Measurements from ENCODE around the gene ZNF81.
"Not testable (repeated sequence)": the region's sequence is repeated elsewhere in the genome, so short reads cannot be mapped to it uniquely, and the experiment has no call there.

ZNF81 gene

DNA sequence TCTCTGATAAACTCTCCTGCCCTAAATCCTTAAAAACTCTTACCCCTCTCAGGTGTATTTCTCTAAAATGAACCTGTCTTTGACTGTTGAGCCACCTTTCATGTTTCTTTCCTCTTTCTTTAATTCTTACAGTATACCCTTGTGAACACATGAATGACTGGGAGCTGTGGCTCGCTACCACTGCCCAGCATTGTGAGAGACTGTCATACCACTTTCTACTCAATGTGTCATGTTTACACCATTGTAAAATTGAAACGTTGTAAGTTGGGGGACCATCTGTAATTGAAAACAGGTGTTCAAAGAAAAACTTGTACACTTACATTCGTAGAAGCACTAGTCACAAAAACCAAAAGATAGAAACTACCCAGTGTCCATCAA, 100.2 kb downstream of the ZNF81 start:
- no peak for DNase-seq

DNA sequence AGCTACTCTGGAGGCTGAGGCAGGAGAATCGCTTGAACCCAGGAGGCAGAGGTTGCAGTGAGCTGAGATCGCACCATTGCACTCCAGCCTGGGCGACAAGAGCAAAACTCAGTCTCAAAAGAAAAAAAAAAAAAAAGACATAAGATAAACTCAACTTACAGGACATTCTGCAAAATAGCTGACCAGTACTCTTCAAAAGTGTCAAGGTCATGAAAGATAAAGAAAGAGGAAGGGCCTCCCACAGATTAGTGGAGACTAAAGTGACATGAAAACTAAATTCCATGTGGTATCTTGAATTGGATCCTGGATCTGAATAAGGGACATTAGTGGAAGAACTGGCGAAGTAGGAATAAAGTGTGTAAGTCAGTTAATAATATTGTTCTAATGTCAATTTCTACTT, 103.7 kb downstream of the ZNF81 start:
- DNase-seq, result no peak

DNA sequence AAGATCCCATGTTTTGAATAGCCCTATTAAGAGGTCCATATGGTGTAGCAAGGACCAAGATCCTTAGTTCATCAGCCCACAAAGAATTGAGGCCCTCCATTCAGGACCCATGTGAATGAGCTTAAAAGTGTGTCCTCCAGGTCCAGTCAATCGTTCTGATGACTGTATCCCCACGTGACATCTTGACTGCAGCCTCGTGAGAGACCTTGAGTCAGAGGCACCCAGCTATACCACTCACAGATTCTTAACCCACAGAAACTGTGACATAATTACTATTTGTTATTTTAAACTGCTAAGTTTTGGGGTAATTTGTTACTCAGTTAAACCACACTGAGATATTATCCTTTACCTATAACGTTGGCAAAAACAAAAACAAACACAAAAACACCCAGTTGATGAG, 104.7 kb downstream of the ZNF81 start:
- DNase-seq, result no peak

DNA sequence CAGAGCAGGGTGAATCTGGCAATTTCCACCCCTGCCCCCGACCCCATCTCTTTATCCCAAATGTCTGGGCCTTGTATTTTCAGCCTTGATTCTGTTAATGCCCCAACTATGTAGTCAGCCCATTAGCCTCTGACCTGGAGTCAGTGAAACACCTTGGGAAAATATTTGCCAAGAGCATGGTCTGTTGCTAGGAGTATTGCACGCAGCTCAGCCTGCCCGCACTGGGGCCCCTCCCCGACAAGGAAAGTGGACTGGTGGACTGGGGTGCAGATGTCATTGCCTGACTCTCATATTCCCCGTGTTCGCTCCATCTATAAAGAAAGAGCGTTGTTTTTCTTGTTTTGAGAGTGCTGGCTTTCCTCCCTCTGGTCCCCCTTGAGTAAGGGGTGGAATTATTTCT, 118.6 kb downstream of the ZNF81 start:
- DNase-seq, result not testable (repeated sequence)

DNA sequence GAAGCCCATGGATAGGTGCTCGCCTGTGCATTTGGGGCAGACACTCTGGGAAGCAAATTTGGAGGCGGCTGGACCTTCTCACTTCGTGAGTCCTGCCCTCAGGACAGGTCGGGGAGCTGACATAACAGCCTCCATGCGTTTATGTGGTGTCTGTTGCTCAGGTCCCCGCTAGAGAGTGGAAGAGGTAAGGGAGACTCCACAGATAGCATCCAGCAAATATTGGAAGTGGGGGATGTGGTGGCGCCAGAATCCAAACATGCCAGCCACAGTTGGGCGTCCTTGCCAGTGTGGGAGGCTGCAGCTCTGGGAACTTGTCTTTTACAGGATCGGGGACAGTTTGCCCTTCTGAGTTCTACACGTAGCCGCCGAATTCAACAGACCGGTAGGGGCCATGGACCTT, 119.3 kb downstream of the ZNF81 start:
- DNase-seq, result no peak

DNA sequence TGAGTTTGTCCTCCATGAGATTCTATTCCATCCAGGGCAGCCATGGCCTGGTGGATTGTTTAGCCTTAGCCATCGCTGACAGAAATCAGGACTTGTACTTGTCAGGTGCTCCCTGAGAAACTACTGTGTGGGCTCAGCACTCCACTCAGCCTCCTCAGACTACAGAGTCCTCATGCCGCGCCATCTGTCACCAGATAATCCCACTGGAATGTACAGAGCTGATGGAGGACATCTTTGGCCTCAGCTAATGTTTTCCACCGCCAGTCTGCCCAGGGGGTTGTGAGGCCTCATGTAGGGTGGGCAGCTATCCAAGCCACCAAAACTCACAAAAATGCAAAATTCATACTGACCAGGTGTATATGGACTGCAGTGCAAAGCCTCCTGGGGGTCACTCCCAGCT, 121.5 kb downstream of the ZNF81 start:
- DNase-seq, result not testable (repeated sequence)

DNA sequence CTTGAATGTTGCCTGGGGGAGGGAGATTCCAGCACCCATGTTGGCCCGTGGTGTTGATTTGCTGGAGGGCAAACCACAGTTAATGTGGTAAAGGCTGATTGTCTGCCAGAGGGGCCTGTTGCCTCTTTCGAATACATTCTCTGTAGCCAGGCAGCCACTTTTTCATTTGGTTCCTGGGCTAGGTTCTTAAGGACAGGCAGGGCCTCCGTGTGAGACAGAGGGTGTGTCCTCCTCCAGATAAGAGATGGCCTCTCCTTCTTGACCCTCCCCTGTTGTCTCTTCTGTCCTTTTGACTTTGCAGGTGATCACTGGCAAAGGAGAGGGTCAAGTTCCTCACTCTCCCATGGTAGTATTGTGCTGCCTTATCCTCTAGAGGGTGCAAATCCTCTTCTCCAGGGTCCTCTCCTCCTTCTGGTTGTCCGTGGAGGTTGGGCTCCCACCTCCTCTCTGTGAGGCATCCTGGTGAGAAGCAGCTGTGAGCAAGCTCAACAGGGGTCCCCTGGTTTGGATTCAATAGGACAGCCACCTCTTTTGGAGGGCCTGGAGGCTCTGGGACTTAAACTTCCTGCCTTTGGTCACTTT, 122.2 kb downstream of the ZNF81 start:
- peak; percentile 7 for DNase-seq

DNA sequence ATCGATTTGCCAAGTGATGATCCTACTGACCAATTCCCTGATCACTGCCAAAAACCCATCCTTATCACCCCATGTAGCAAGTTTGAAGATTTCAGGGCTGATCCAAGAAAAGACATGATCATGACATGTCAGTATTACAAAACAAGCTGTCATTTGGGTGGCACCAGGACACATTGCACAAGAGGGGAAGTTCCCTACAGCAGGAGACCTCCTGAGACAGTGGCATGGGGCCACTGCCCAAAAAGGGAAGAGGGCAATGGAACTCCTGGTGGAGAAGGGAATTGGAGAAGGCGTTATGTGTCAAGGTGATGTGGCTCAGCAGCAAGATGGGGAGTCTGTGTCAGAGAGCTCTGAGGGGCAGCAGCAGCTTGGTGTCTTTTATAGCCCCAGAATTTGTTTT, 123.7 kb downstream of the ZNF81 start:
- DNase-seq, result no peak

DNA sequence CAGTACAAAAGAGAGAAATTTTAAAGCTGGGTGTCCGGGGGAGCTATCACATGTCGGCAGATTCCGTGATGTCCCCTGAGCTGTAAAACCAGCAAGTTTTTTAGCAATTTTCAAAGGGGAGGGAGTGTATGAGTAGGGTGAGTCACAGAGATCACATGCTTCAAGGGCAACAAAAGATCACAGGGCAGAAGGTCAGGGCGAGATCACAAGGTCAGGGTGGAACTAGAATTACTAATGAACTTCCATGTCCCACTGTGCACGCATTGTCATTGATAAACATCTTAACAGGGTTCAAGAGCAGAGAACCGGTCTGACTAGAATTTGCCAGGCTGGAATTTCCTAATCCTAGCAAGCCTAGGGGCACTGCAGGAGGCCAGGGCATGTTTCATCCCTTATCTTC, 125.1 kb downstream of the ZNF81 start:
- not testable (repeated sequence) for DNase-seq

DNA sequence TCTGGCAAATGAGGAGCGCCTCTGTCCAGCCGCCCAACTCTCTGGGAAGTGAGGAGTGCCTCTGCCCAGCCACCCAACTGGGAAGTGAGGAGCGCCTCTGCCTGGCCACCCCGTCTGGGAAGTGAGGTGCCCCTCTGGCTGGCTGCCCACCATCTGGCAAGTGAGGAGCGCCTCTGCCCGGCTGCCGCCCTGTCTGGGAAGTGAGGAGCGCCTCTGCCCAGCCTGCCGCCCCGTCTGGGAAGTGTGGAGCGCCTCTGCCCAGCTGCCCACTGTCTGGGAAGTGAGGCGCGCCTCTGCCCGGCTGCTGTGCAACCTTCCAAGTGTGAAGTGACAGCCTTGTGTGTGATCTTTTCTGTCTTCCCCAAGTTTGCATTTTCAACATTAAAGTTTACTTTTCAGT, 128.8 kb downstream of the ZNF81 start:
- DNase-seq, result not testable (repeated sequence)

All from activated naive CD4-positive, alpha-beta T cell treated with Interleukin-2 at 50 U/mL for 16 hours (primary cell).